H1 (cell line): Measurements from ENCODE around the gene LY6G5C. TPM values are rescaled to one million over a fixed set of nuclear protein-coding genes. Genes with fewer than 3 reads are reported as not detected.

Source experiments
- CTCF ChIA-PET: fragments of 300-600 bp; sonication (Branson Sonifier 250); formaldehyde crosslinking; loops from one replicate; lab custom pipeline; 2021; ENCODE audit not compliant: partially characterized antibody; lab: Charles Lee
- POLR2A ChIA-PET: fragments of 300-600 bp; sonication (Branson Sonifier 250); formaldehyde crosslinking; loops from one replicate; lab custom pipeline; 2021; ENCODE audit warnings: inconsistent platforms; ENCODE audit not compliant: partially characterized antibody; lab: Charles Lee
- DNase-seq, 2 experiments: peaks; one replicate each; pipeline versions ENCODE4 v3.0.0 to v3.0.0-alpha.2; 2010 to 2022; ENCODE audit warnings: low spot score in 2 of 2, low read depth in 1 of 2, mixed read lengths in 1 of 2
- FAIRE-seq: peaks from 2 replicates; lab custom pipeline; 2011; peaks lifted over from hg19 to GRCh38; lab: Jason Lieb, UNC
- H2AFZ ChIP-seq: 2 replicates; pipeline ENCODE4 v1.8.1; 2012; ENCODE audit warnings: low read length, inconsistent platforms
- H2AK5ac ChIP-seq: 2 replicates; pipeline ENCODE4 v1.6.1; 2013; ENCODE audit warnings: low read depth, low read length
- H2BK120ac ChIP-seq: replicated peaks from 2 replicates; pipeline ENCODE3; 2013; ENCODE audit warnings: low read depth, low read length, inconsistent platforms
- H2BK12ac ChIP-seq: 2 replicates; pipeline ENCODE4 v1.6.1; 2013; ENCODE audit warnings: low read depth, low read length
- H2BK15ac ChIP-seq: 2 replicates; pipeline ENCODE4 v1.6.1; 2013; ENCODE audit warnings: low read length
- H2BK20ac ChIP-seq: 2 replicates; pipeline ENCODE4 v1.6.1; 2013; ENCODE audit warnings: low read length
- H2BK5ac ChIP-seq: 2 replicates; pipeline ENCODE4 v1.6.1; 2013; ENCODE audit warnings: low read depth, low read length
- H3K14ac ChIP-seq: 2 replicates; pipeline ENCODE4 v1.6.1; 2013; ENCODE audit warnings: inconsistent platforms; ENCODE audit not compliant: insufficient read length
- H3K18ac ChIP-seq: 2 replicates; pipeline ENCODE4 v1.6.1; 2013; ENCODE audit warnings: low read length; ENCODE audit errors: extremely low read depth
- H3K23ac ChIP-seq: 2 replicates; pipeline ENCODE4 v1.6.1; 2013; ENCODE audit warnings: inconsistent platforms; ENCODE audit not compliant: insufficient read length
- H3K23me2 ChIP-seq: 2 replicates; pipeline ENCODE4 v1.6.1; 2013; ENCODE audit warnings: low read depth, low read length
- H3K27ac ChIP-seq: 2 replicates; pipeline ENCODE4 v1.6.1; 2011; ENCODE audit warnings: low read depth, low read length, inconsistent platforms
- H3K27me3 ChIP-seq, 4 experiments: replicated peaks in 1 of 4; 1 replicate in 1 of 4; 2 replicates in 3 of 4; pipeline versions ENCODE4 v1.6.1 to v1.8.1; 2011 to 2013; ENCODE audit warnings: low read length in 3 of 4, mild to moderate bottlenecking in 3 of 4, inconsistent platforms in 2 of 4, mixed read lengths in 2 of 4, moderate library complexity in 1 of 4; ENCODE audit not compliant: control insufficient read depth in 3 of 4, insufficient read depth in 3 of 4; ENCODE audit errors: extremely low read depth in 1 of 4
- H3K36me3 ChIP-seq, 4 experiments: 2 replicates each; pipeline versions ENCODE4 v1.6.1 to v1.8.1; 2011 to 2013; ENCODE audit warnings: mild to moderate bottlenecking in 4 of 4, low read length in 3 of 4, moderate library complexity in 2 of 4, control low read depth in 1 of 4, inconsistent platforms in 1 of 4; ENCODE audit not compliant: insufficient read depth in 4 of 4, control insufficient read depth in 2 of 4
- H3K4ac ChIP-seq: replicated peaks from 2 replicates; pipeline ENCODE3; 2013; ENCODE audit warnings: low read length, low read depth, mixed read lengths, inconsistent platforms; ENCODE audit not compliant: insufficient read length
- H3K4me1 ChIP-seq, 4 experiments: replicated peaks in 1 of 4; 1 replicate in 1 of 4; 2 replicates in 3 of 4; pipeline versions ENCODE4 v1.6.1 to v1.8.1; 2011 to 2013; ENCODE audit warnings: low read length in 3 of 4, inconsistent platforms in 2 of 4, mixed read lengths in 1 of 4; ENCODE audit not compliant: insufficient read depth in 4 of 4, control insufficient read depth in 3 of 4
- H3K4me2 ChIP-seq, 2 experiments: 2 replicates each; pipeline versions ENCODE4 v1.6.1 to v1.8.1; 2011 to 2013; ENCODE audit warnings: low read depth in 2 of 2, low read length in 2 of 2, control low read depth in 1 of 2, inconsistent platforms in 1 of 2, mild to moderate bottlenecking in 1 of 2; ENCODE audit not compliant: insufficient read depth in 1 of 2
- H3K4me3 ChIP-seq, 4 experiments: fragments of 200-600, 300-600 bp in 1 of 4; sonication (generic), shearing (Covaris generic), sonication (Bioruptor Twin) in 1 of 4; 2 replicates each; pipeline versions ENCODE4 v1.5.1 to v1.8.1; 2011 to 2016; ENCODE audit warnings: low read length in 4 of 4, low read depth in 3 of 4, control low read depth in 2 of 4, inconsistent platforms in 2 of 4, mild to moderate bottlenecking in 2 of 4, mixed read lengths in 1 of 4, moderate library complexity in 1 of 4; ENCODE audit not compliant: insufficient read depth in 2 of 4; ENCODE audit errors: extremely low read depth in 1 of 4
- H3K56ac ChIP-seq: replicated peaks from 2 replicates; pipeline ENCODE3; 2013; ENCODE audit warnings: low read depth, mild to moderate bottlenecking, mixed read lengths, low read length, inconsistent platforms; ENCODE audit not compliant: insufficient read length
- H3K79me1 ChIP-seq: 2 replicates; pipeline ENCODE4 v1.6.1; 2013; ENCODE audit warnings: low read depth, low read length, control low read depth
- H3K79me2 ChIP-seq, 2 experiments: 2 replicates each; pipeline versions ENCODE4 v1.6.1 to v1.8.1; 2012 to 2013; ENCODE audit warnings: low read length in 2 of 2, mild to moderate bottlenecking in 2 of 2, inconsistent platforms in 1 of 2; ENCODE audit not compliant: insufficient read depth in 2 of 2, control insufficient read depth in 1 of 2
- H3K9ac ChIP-seq, 4 experiments: replicated peaks in 1 of 4; 1 replicate in 1 of 4; 2 replicates in 3 of 4; pipeline versions ENCODE4 v1.6.1 to v1.8.1; 2011 to 2013; ENCODE audit warnings: low read depth in 3 of 4, low read length in 3 of 4, control low read depth in 2 of 4, mild to moderate bottlenecking in 2 of 4, moderate library complexity in 2 of 4, inconsistent platforms in 1 of 4; ENCODE audit errors: extremely low read depth in 1 of 4
- H3K9me3 ChIP-seq, 2 experiments: 2 replicates each; pipeline versions ENCODE4 v1.6.1 to v1.8.1; 2012 to 2013; ENCODE audit warnings: mild to moderate bottlenecking in 2 of 2, moderate library complexity in 2 of 2, control low read depth in 1 of 2, inconsistent platforms in 1 of 2, low read depth in 1 of 2, low read length in 1 of 2, mixed read lengths in 1 of 2; ENCODE audit not compliant: insufficient read depth in 2 of 2
- H4K20me1 ChIP-seq, 2 experiments: replicated peaks in 1 of 2; 2 replicates each; pipeline versions ENCODE3 to v1.8.1; 2011 to 2013; ENCODE audit warnings: inconsistent platforms in 2 of 2, low read length in 2 of 2, mild to moderate bottlenecking in 1 of 2; ENCODE audit not compliant: insufficient read depth in 2 of 2, control insufficient read depth in 1 of 2
- H4K5ac ChIP-seq: 2 replicates; pipeline ENCODE4 v1.6.1; 2013; ENCODE audit warnings: low read length, low read depth, mixed read lengths, inconsistent platforms; ENCODE audit not compliant: insufficient read length
- H4K8ac ChIP-seq: 2 replicates; pipeline ENCODE4 v1.8.0; 2013; ENCODE audit warnings: mild to moderate bottlenecking, moderate library complexity, low read length, inconsistent platforms; ENCODE audit not compliant: insufficient read depth; ENCODE audit errors: extremely low read depth
- H4K91ac ChIP-seq: replicated peaks from 2 replicates; pipeline ENCODE3; 2013; ENCODE audit warnings: low read length, mixed read lengths, inconsistent platforms; ENCODE audit not compliant: insufficient read length
- ASH2L ChIP-seq: fragments of 200-600, 300-600 bp; sonication (generic); IDR thresholded peaks from one replicate; pipeline ENCODE4 v1.7.1; 2017; ENCODE audit warnings: low read length
- BACH1 ChIP-seq: IDR thresholded peaks from 2 replicates; pipeline ENCODE4 v1.6.1; 2012; ENCODE audit warnings: low read length, improper control_type of control experiment
- E2F6 ChIP-seq: IDR thresholded peaks from 2 replicates; pipeline ENCODE4 v1.6.1; 2012; ENCODE audit warnings: inconsistent platforms
- HDAC6 ChIP-seq: IDR thresholded peaks from one replicate; pipeline ENCODE4 v1.7.1; 2012; ENCODE audit warnings: low read depth, mild to moderate bottlenecking, inconsistent platforms, low read length, moderate library complexity
- KDM1A ChIP-seq: fragments of 200-600, 300-600 bp; sonication (generic); IDR thresholded peaks from 2 replicates; pipeline ENCODE4 v1.7.1; 2016; ENCODE audit warnings: mild to moderate bottlenecking, low read length, borderline replicate concordance
- RBBP5 ChIP-seq: IDR thresholded peaks from 2 replicates; pipeline ENCODE4 v1.7.1; 2012; ENCODE audit warnings: low read depth, mild to moderate bottlenecking, inconsistent platforms, low read length, moderate library complexity, borderline replicate concordance
- RXRA ChIP-seq: IDR thresholded peaks from 2 replicates; pipeline ENCODE4 v1.6.1; 2011; ENCODE audit warnings: low read depth, mild to moderate bottlenecking, low read length, moderate library complexity; ENCODE audit not compliant: insufficient read depth
- SP1 ChIP-seq: IDR thresholded peaks from 2 replicates; pipeline ENCODE4 v1.6.1; 2011; ENCODE audit warnings: low read depth, low read length
- TCF12 ChIP-seq: IDR thresholded peaks from 2 replicates; pipeline ENCODE4 v1.6.1; 2011; ENCODE audit warnings: low read depth, mild to moderate bottlenecking, low read length
- WGBS, 2 experiments: shearing (Covaris generic) in 1 of 2; methylation state at CpG; one replicate each; pipeline versions ENCODE4 v1.1.6 to v1.1.7; 2013 to 2015; ENCODE audit warnings: low lambda C conversion rate in 2 of 2, mixed read lengths in 2 of 2, inconsistent platforms in 1 of 2, low coverage in 1 of 2, missing lambda C conversion rate in 1 of 2; ENCODE audit not compliant: insufficient replicate concordance in 2 of 2, insufficient coverage in 1 of 2, insufficient read length in 1 of 2; ENCODE audit errors: extremely low coverage in 1 of 2, missing lambda C conversion rate in 1 of 2; 5-methylcytosine and 5-hydroxymethylcytosine counted together
- polyA plus RNA-seq, 7 experiments: library from polyadenylated mRNA; depleted of rRNA in 3 of 7; stranded (reverse) in 5 of 7; unstranded in 2 of 7; fragments of >200 nt in 5 of 7; fragments of 200-250 nt in 2 of 7; gene quantifications; 1 replicate in 5 of 7; 2 replicates in 1 of 7; 4 replicates in 1 of 7; pipeline versions ENCODE4 v1.2.1 to v1.2.3, GENCODE V29; 2011 to 2013; ENCODE audit warnings: missing spikeins in 2 of 7, mixed read lengths in 2 of 7
- total RNA-seq: library from RNA; stranded (reverse); fragmentation: NEBNext Ultra II Directional; extraction: Animal tissue kit (Norgen Biotek cat#: 25700); gene quantifications from 2 replicates; pipeline ENCODE4 v1.2.1, GENCODE V29; 2021

Gene LY6G5C
- total and polyA plus RNA-seq, 2 of the 8 experiments (the other 6 are each of a cell fraction or from before 2014, with no cell fraction given), result 1.1 to 1.8 TPM

GRCh38 chr6:31718265-31718664 is 37.4 kb upstream of the LY6G5C start:
- Histone ChIP-seq H3K79me2 (no peaks in the 10 kb centered on the region), H3K4me1 (peaks cover 11 to 29% (median 27%) of the 10 kb centered on the region in 4 experiments), H3K23me2 (no peaks in the 10 kb centered on the region), H3K23ac (no peak overlapping the region), H4K5ac (no peak overlapping the region), H4K20me1 (no peaks in the 10 kb centered on the region), H2AK5ac (no peak overlapping the region), H2BK120ac (no peak overlapping the region), H2BK12ac (no peak overlapping the region), H3K9me3 (no peaks in the 10 kb centered on the region), H3K4ac (no peak overlapping the region), H4K8ac (no peak overlapping the region), H3K36me3 (no peaks in the 10 kb centered on the region), H3K9ac (no peak overlapping the region), H3K4me3 (peak overlapping the region in 2 of 4 experiments; percentile 9 to 20; a peak in 3 of 8 replicates), H4K91ac (no peak overlapping the region), H3K18ac (no peak overlapping the region), H3K14ac (no peak overlapping the region), H2BK15ac (no peak overlapping the region), H2BK5ac (no peak overlapping the region), H3K27me3 (no peaks in the 10 kb centered on the region; a peak in 1 of 7 replicates), H3K27ac (no peak overlapping the region), H2AFZ (no peak overlapping the region), H3K4me2 (0 out of 4 replicates have a peak overlapping the region, but pooled peaks of 1 of the 2 experiments have one; percentile 45), H3K79me1 (no peaks in the 10 kb centered on the region), H2BK20ac (no peak overlapping the region), H3K56ac (no peak overlapping the region)
- FAIRE-seq (no peak), DNase-seq (no peak)
- WGBS, 2 experiments, result 70% methylated on average over 1 of the region's 1 CpG; no CpG with 5 or more reads in 1 of the 2 experiments
- CTCF ChIA-PET, result interaction anchor here (1.0 to 1.4 kb wide), 5 partner anchors 12 to 73 kb away, joined by 3 to 5 read pairs (median 3); partner anchors contain the start of gene LY6G5B
- POLR2A ChIA-PET, result interaction anchor here (1.0 to 3.5 kb wide), 3 partner anchors 17 to 78 kb away, joined by 3 to 10 read pairs (median 5); partner anchors contain the start of gene MSH5
- TF ChIP-seq E2F6, result no peak
- TF ChIP-seq SP1, result peak; percentile 72
- TF ChIP-seq TCF12, result 0 out of 2 replicates have a peak, but pooled peaks have one; percentile 22
- TF ChIP-seq KDM1A, result no peak
- TF ChIP-seq ASH2L, result peak; percentile 43
- no peak for TF ChIP-seq RBBP5
- no peak for TF ChIP-seq RXRA
- no peak for TF ChIP-seq HDAC6
- TF ChIP-seq BACH1, result no peak
